Limb (tissue), 2 donors: Measurements from ENCODE around the gene LANCL1.

Source experiments
- DNase-seq, 2 donors: peaks; one replicate each; pipeline ENCODE4 v3.0.0-alpha.2; 2016; ENCODE audit errors: extremely low spot score in 2 of 2

The LANCL1 gene

GRCh38 chr2:210392469-210392881, 84.1 kb downstream of the LANCL1 start:
- DNase-seq: peak in 1 of 2 donors; percentile 60

- no peak for DNase-seq
Observed at GRCh38 chr2:210389856-210390255, 86.7 kb downstream of the LANCL1 start.

- DNase-seq: no peak
Observed at GRCh38 chr2:210388148-210388547, 88.4 kb downstream of the LANCL1 start.

GRCh38 chr2:210387074-210387473, 89.5 kb downstream of the LANCL1 start:
- no peak for DNase-seq
